Psoas muscle (tissue), 8 donors: ENCODE data around the gene CARD10. TPM values are rescaled to one million over a fixed set of nuclear protein-coding genes. Genes with fewer than 3 reads are reported as not detected.

ENCODE experiments used
- ATAC-seq, 4 donors: fragments of 200-7000 bp; cut with Tn5 transposase; one replicate each; pipeline ENCODE4 v1.9.1; 2020; ENCODE audit warnings: moderate library complexity in 3 of 4, mild to moderate bottlenecking in 2 of 4
- DNase-seq, 2 donors: peaks; one replicate each; pipeline ENCODE4 v3.0.0-alpha.2; 2020
- H3K27ac ChIP-seq: fragments of 200-600 bp; one replicate; pipeline ENCODE4 v1.8.0; 2022
- H3K27me3 ChIP-seq, 3 donors: fragments of 200-600 bp in 1 of 3; one replicate each; pipeline versions ENCODE4 v1.6.1 to v1.8.0; 2013 to 2022; ENCODE audit warnings: low read length in 2 of 3, mild to moderate bottlenecking in 2 of 3, moderate library complexity in 1 of 3; ENCODE audit not compliant: insufficient read depth in 3 of 3
- H3K36me3 ChIP-seq, 2 donors: fragments of 200-600 bp in 1 of 2; one replicate each; pipeline versions ENCODE4 v1.6.1 to v1.8.0; 2013 to 2022; ENCODE audit warnings: low read depth in 1 of 2, mild to moderate bottlenecking in 1 of 2, moderate library complexity in 1 of 2; ENCODE audit not compliant: insufficient read depth in 1 of 2
- H3K4me1 ChIP-seq: fragments of 200-600 bp; one replicate; pipeline ENCODE4 v1.8.0; 2022
- H3K4me3 ChIP-seq: fragments of 200-600 bp; one replicate; pipeline ENCODE4 v1.8.0; 2022; ENCODE audit warnings: mild to moderate bottlenecking
- H3K9me3 ChIP-seq: fragments of 200-600 bp; one replicate; pipeline ENCODE4 v1.8.0; 2022
- CTCF ChIP-seq: fragments of 200-600 bp; IDR thresholded peaks from one replicate; pipeline ENCODE4 v1.8.0; 2022; ENCODE audit warnings: antibody characterized with exemption
- WGBS, 3 donors: extraction: QIAGEN DNeasy Blood & Tissue Kit; methylation state at CpG; one replicate each; pipeline versions ENCODE4 v1.1.6 to v1.1.7; 2013; 5-methylcytosine and 5-hydroxymethylcytosine counted together
- intact Hi-C, 2 donors: fragments of 100-400 bp; cut with DNase I; formaldehyde crosslinking; loops; one replicate each; pipeline versions ENCODE4 v1.11.0 to v1.14.2; 2022
- polyA plus RNA-seq, 3 donors: library from polyadenylated mRNA; stranded (reverse); fragments of 200-250 nt; gene quantifications; one replicate each; pipeline ENCODE4 v1.2.3, GENCODE V29; 2013
- total RNA-seq, 4 donors: library from RNA; stranded (reverse); fragmentation: NEBNext Ultra II Directional in 2 of 4; extraction: Animal tissue kit (Norgen Biotek cat#: 25700) in 2 of 4; gene quantifications; one replicate each; pipeline versions ENCODE4 v1.2.1 to v1.2.4, GENCODE V29; 2021 to 2023
- donor health status: healthy with polysubstance abuse.
- donor health status: DM: no; HTN: no; CAD: no; lungs with moderate emphysema.
- donor health status: Bipolar disorder and iron deficiency.
- donor health status: healthy.
- donor health status: DM: yes; HTN: yes; CAD: no.
- donor health status: DM: no; HTN: no; CAD: no.
- donor health status: DM: no; HTN: no; CAD: no.
- donor health status: DM: yes; HTN: yes; CAD: no.

The CARD10 gene
- total and polyA plus RNA-seq, 7 donors = 2.9 to 8.0 (median 4.4) TPM

GRCh38 chr22:37518509-37519267, 527 bp downstream of the CARD10 start:
- peaks cover 0 to 74% (median 13%) of the 10 kb centered on the region in 3 donors for H3K27me3 ChIP-seq
- 9 to 19% (median 16%) methylated on average over 35 to 63 of the region's 63 CpGs for WGBS, 3 donors
- no peaks in the 10 kb centered on the region for H3K4me1 ChIP-seq
- ATAC-seq = peak in 1 of 4 donors; percentile 16
- intact Hi-C loops = no loop called here
- H3K36me3 ChIP-seq = no peaks in the 10 kb centered on the region
- H3K4me3 ChIP-seq = peak overlapping the region; percentile 66
- TF ChIP-seq CTCF = no peak
- H3K9me3 ChIP-seq = no peaks in the 10 kb centered on the region
- no peak for DNase-seq
- peak overlapping the region; percentile 50 for H3K27ac ChIP-seq

GRCh38 chr22:37517826-37518450, 1.3 kb downstream of the CARD10 start:
- Histone ChIP-seq H3K4me1 (no peaks in the 10 kb centered on the region), H3K27ac (peak overlapping the region; percentile 16), H3K36me3 (no peaks in the 10 kb centered on the region), H3K4me3 (peak overlapping the region; percentile 66), H3K9me3 (no peaks in the 10 kb centered on the region), H3K27me3 (peaks cover 0 to 68% (median 13%) of the 10 kb centered on the region in 3 donors)
- WGBS, 3 donors = 71 to 80% (median 75%) methylated on average over 15 of the region's 15 CpGs
- ATAC-seq (no peak), DNase-seq (no peak)
- intact Hi-C loops = no loop called here
- TF ChIP-seq CTCF = no peak

GRCh38 chr22:37516456-37516855, 2.8 kb downstream of the CARD10 start:
- DNase-seq = no peak

GRCh38 chr22:37515901-37516300, 3.3 kb downstream of the CARD10 start:
- no peak for TF ChIP-seq CTCF
- H3K36me3 ChIP-seq = no peaks in the 10 kb centered on the region
- intact Hi-C loops = no loop called here
- H3K9me3 ChIP-seq = no peaks in the 10 kb centered on the region
- no peak for ATAC-seq
- H3K4me3 ChIP-seq = no peak overlapping the region
- DNase-seq = no peak
- no peak overlapping the region for H3K27ac ChIP-seq
- 40 to 66% (median 49%) methylated on average over 23 of the region's 23 CpGs for WGBS, 3 donors
- peaks cover 0 to 60% (median 13%) of the 10 kb centered on the region in 3 donors for H3K27me3 ChIP-seq
- H3K4me1 ChIP-seq = peaks cover 5% of the 10 kb centered on the region

More at GRCh38 chr22:37516456-37516855, 2.8 kb downstream of the CARD10 start:
- intact Hi-C loops = no loop called here
- Histone ChIP-seq H3K36me3 (no peaks in the 10 kb centered on the region), H3K4me3 (no peak overlapping the region), H3K27ac (no peak overlapping the region), H3K4me1 (peaks cover 5% of the 10 kb centered on the region), H3K9me3 (no peaks in the 10 kb centered on the region), H3K27me3 (peaks cover 0 to 62% (median 13%) of the 10 kb centered on the region in 3 donors)
- 33 to 97% (median 96%) methylated on average over 1 of the region's 1 CpG for WGBS, 3 donors
- no peak for TF ChIP-seq CTCF
- ATAC-seq = no peak
